HG03378 (cell line): ENCODE measurements around the gene OR52M1.

Experiments used
- ATAC-seq: cut with Tn5 transposase; IDR thresholded peaks from one replicate; pipeline ENCODE4 v1.9.1; 2021; ENCODE audit warnings: mild to moderate bottlenecking, moderate library complexity; ENCODE audit not compliant: unreplicated experiment

The OR52M1 gene

GRCh38 chr11:4565371-4565770 is 20.4 kb downstream of the OR52M1 start:
- no peak for ATAC-seq

GRCh38 chr11:4569075-4569474 is 24.1 kb downstream of the OR52M1 start:
- ATAC-seq: no peak

DNA sequence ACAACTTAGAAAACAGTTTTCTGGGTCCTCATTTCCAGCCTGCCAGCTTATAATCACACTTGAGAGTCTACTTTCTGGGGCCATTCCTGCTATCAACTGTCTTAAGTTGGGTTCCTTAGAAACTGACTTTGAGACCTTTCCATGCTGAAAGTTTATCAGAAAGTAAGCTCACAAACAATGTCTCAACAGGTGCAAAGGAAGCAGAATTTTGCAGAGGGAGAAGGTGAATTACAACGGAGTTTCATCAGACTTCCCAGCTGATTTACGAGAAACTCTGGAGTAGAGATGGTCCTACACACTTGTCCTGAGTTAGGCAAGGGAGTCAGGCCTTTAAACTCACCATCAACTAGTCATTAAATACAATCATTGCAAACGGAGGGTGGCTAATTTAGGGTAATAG is 31.9 kb downstream of the OR52M1 start:
- no peak for ATAC-seq

GRCh38 chr11:4577761-4578160 is 32.8 kb downstream of the OR52M1 start:
- no peak for ATAC-seq

DNA sequence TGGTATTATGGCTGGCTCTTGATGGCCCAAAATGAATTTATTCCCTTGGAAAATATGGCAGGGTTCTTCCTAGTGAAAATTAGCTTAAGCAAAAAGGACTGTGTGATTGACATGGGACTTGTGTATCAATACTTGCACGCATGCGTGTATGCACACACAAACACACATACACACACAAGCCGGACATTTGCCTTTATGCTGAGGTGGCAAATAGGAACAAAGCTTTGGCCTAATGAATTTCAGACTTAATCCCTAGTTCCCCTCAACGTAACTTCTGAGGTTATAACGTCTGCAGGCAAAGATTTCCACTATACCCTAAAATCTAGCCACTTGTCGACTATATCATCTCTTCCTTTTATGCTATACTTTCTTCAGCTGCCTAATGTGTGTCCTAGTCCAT is 33.6 kb downstream of the OR52M1 start:
- no peak for ATAC-seq

DNA sequence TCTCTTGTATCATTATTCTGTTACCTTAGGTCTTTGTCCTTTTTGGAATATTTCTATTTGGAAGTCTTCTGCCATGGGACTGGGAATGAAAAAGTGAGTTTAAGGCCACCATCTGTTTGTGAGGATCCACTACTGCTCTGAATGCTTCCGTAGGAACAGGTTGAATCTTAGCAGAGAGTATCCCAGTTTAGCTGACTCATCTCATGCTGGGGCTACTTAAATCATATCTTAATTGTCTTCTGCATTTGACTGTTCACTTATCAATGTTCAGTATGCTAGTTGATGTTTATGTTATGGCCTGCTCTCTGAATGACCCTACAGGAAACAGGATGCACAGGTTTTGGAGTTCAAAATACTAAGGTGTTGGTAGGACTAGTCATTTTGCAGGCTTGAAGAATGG is 35.1 kb downstream of the OR52M1 start:
- no peak for ATAC-seq

DNA sequence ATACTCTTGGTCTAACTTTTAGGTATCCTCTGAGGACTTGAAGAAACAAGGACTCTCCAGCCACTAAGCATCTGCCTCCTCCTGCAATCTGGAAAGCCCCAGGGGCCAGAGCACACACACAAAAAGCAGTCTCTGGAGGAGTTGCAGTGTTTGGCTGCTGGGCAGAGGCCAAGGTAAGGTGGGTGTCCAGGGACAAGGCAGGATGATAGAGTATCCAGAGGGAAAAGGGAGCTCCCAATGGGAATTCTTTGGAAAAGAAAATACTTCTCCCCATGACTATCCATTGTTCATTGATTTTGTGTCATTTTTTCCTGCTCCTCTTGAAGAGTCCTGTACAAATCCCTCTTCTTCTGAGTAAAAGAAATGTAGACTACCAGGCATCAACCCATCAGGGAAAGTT is 36.5 kb downstream of the OR52M1 start, which contains the start of gene OR52I2:
TSS of gene OR52I2 (plus strand) at position 301 of the 400 bp plus-strand sequence.
- no peak for ATAC-seq

DNA sequence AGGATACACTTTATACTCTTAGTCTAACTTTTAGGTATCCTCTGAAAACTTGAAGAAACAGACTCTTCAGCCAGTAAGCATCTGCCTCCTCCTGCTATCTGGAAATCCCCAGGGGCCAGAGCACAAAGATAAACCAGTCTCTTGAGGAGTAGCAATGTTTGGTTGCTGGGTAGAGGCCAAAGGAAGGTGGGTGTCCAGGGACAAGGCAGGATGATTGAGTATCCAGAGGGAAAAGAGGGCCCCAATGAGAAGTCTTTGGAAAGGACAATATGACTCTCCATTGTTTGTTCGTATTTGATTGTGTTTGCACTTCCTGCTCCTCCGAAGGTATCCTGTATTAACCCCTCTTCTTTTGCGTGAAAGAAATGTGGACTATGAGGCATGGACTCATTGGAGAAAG is 44.0 kb downstream of the OR52M1 start:
- no peak for ATAC-seq

DNA sequence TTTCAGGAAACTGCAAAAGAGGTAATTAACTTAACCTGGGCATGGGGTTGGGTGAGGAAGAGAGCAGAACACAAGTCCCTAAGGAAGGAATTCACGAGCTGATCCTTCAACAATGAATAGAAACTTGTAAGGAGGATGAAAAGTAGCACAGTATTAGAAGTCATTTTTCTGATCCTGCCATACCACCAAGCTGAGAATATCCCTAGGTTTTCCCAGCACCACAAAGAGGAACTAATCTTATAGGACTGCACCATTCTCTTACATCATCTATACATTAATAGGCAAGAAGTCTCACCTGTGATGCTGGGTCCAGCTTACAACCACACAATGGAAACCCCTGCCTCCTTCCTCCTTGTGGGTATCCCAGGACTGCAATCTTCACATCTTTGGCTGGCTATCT is 48.7 kb downstream of the OR52M1 start, which contains the start of gene OR52I1:
TSS of gene OR52I1 (plus strand) at position 301 of the 400 bp plus-strand sequence. CDS start at position 301, 0 bp downstream.
- no peak for ATAC-seq
